GM19193 (cell line): ENCODE measurements around the gene UPK1A.

Experiments used
- POLR2A ChIP-seq: IDR thresholded peaks from 4 replicates; pipeline ENCODE4 v1.6.1; 2011; ENCODE audit not compliant: insufficient read depth, insufficient read length; ENCODE audit errors: extremely low read depth

Gene UPK1A

DNA sequence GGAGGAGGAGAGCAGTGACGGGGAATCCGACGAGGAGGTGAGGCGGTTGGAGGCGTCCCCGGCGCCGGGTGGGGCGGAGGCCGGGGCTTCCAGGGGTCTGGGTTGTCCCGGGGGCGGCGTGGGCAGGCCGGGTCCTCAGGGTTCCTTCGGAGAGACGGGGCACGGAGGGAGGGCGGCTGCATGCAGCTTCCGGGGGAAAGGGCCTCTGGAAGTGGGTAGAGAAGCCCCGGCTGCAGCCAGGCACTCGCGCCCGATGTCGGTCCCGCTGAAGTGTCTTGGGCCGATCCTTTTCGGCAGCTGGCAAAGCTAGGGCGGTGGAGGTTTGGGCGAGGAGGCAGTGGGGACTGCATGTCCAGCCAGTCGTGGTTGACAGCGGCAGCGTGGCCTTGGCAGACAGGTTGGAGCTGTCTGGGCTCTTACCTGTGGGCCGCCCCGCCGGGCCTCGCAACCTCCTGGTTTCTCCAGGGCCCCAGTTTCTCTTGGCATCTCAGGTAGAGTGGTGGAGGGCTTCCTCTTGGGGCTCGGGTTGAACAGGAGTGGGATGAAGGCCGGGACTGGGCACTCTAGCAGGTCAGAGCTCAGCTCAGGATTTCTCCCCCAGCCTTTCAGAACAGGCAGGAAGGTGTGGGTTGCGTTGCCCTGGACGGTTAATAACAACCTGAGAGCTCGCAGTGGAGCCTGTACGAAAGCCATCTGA is 52.2 kb downstream of the UPK1A start:
- peak; percentile 57 for TF ChIP-seq POLR2A

DNA sequence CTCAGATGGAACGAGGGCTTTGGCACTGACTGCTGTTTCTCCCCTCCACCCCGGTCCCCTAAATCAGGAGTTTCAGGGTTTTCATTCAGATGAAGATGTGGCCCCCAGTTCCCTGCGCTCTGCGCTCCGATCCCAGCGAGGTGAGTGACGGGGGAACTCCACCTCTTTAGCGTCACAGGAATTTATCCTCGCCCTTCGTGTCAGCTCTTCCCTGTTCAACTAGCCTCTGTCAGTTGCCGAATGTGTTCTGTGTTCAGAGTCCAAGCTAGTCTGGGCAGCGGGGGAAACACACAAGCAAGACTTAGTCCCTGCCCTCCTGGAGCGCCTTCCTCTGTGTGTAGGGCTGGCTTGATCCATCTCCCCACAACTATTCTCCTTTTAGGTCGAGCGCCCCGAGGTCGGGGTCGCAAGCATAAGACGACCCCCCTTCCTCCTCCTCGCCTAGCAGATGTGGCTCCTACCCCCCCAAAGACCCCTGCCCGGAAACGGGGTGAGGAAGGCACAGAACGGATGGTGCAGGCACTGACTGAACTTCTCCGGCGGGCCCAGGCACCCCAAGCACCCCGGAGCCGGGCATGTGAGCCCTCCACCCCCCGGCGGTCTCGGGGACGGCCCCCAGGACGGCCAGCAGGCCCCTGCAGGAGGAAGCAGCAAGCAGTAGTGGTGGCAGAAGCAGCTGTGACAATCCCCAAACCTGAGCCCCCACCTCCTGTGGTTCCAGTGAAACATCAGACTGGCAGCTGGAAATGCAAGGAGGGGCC is 53.3 kb downstream of the UPK1A start:
- TF ChIP-seq POLR2A, result no peak

DNA sequence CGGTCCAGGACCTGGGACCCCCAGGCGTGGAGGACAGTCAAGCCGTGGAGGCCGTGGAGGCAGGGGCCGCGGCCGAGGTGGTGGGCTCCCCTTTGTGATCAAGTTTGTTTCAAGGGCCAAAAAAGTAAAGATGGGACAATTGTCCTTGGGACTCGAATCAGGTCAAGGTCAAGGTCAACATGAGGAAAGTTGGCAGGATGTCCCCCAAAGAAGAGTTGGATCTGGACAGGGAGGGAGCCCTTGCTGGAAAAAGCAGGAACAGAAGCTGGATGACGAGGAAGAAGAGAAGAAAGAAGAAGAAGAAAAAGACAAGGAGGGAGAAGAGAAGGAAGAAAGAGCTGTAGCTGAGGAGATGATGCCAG is 53.8 kb downstream of the UPK1A start:
- no peak for TF ChIP-seq POLR2A

DNA sequence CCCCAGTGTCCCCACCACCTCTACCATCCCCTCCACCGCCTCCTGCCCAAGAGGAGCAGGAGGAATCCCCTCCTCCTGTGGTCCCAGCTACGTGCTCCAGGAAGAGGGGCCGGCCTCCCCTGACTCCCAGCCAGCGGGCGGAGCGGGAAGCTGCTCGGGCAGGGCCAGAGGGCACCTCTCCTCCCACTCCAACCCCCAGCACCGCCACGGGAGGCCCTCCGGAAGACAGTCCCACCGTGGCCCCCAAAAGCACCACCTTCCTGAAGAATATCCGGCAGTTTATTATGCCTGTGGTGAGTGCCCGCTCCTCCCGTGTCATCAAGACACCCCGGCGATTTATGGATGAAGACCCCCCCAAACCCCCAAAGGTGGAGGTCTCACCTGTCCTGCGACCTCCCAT is 54.3 kb downstream of the UPK1A start:
- peak; percentile 21 for TF ChIP-seq POLR2A

DNA sequence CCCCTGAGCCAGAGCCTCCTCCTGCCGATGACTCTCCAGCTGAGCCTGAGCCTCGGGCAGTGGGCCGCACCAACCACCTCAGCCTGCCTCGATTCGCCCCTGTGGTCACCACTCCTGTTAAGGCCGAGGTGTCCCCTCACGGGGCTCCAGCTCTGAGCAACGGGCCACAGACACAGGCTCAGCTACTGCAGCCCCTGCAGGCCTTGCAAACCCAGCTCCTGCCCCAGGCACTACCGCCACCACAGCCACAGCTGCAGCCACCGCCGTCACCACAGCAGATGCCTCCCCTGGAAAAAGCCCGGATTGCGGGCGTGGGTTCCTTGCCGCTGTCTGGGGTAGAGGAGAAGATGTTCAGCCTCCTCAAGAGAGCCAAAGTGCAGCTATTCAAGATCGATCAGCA is 55.1 kb downstream of the UPK1A start:
- TF ChIP-seq POLR2A, result peak; percentile 28

DNA sequence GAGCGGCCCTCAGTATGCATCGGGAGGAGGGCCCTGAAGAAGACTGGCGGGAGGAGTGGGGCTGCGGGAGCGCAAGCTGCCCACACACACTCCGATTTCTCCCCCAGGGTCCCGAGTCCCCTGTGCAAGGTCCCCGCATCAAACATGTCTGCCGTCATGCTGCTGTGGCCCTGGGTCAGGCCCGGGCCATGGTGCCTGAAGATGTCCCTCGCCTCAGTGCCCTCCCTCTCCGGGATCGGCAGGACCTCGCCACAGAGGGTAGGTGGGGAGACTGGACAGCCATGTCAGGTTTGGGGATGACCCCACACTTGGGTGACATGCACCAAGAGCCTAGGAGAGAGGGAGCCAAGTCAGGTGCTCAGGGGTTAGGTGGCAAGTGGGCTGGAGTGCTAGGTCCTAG is 56.1 kb downstream of the UPK1A start:
- no peak for TF ChIP-seq POLR2A

DNA sequence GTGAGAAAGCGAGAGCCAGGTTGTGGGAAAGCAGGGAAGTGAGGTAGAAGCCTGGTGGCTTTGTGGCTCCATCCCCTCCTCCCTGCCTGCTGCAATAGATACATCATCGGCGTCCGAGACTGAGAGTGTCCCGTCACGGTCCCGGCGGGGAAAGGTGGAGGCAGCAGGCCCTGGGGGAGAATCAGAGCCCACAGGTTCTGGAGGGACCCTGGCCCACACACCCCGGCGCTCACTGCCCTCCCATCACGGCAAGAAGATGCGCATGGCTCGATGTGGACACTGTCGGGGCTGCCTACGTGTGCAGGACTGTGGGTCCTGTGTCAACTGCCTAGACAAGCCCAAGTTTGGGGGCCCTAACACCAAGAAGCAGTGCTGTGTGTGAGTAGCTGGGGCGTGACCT is 56.6 kb downstream of the UPK1A start:
- peak; percentile 16 for TF ChIP-seq POLR2A

DNA sequence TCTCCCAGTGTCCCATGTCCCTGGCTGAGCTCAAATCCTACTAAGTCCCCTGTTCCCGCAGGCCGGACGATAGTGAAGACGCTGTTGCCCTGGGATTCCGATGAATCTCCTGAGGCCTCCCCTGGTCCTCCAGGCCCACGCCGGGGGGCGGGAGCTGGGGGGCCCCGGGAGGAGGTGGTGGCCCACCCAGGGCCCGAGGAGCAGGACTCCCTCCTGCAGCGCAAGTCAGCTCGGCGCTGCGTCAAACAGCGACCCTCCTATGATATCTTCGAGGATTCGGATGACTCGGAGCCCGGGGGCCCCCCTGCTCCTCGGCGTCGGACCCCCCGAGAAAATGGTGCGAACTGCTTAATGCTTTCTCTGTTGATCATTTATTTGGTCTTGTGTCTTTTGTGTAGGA is 57.4 kb downstream of the UPK1A start:
- no peak for TF ChIP-seq POLR2A

DNA sequence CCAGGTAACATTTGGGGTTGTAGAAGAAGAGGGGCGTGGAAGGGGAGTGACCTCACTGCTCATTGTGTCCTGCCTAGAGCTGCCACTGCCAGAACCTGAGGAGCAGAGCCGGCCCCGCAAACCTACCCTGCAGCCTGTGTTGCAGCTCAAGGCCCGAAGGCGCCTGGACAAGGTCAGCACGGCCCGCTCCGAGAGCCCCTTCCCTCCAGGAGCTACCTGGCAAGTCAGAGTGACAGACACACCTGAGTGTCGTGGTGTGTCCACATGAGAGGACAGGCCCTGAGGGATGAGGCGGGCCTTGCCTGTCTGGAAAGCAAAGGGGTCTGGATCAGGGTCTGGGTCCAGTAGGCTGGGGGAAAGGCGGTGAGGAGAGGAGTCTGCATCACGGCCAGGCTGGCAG is 58.2 kb downstream of the UPK1A start:
- TF ChIP-seq POLR2A, result no peak

DNA sequence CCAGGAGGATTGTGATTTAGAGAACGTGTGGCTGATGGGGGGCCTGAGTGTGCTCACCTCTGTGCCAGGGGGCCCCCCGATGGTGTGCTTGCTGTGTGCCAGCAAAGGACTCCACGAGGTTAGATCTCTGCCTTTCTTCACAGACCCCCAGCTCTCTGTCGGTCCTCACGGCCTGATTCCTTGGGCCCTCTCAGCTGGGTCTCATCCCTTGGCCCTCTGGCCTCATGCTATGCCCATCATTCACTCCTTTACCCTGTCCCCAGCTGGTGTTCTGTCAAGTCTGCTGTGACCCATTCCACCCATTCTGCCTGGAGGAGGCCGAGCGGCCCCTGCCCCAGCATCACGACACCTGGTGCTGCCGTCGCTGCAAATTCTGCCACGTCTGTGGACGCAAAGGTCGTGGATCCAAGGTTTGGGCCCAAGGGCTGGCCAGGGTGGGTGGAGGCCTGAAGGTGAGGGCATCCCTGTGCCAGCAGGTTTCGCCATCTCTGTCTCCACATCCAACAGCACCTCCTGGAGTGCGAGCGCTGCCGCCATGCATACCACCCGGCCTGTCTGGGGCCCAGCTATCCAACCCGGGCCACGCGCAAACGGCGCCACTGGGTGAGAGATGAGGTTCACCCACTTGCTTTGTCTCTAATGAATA is 59.0 kb downstream of the UPK1A start:
- no peak for TF ChIP-seq POLR2A

DNA sequence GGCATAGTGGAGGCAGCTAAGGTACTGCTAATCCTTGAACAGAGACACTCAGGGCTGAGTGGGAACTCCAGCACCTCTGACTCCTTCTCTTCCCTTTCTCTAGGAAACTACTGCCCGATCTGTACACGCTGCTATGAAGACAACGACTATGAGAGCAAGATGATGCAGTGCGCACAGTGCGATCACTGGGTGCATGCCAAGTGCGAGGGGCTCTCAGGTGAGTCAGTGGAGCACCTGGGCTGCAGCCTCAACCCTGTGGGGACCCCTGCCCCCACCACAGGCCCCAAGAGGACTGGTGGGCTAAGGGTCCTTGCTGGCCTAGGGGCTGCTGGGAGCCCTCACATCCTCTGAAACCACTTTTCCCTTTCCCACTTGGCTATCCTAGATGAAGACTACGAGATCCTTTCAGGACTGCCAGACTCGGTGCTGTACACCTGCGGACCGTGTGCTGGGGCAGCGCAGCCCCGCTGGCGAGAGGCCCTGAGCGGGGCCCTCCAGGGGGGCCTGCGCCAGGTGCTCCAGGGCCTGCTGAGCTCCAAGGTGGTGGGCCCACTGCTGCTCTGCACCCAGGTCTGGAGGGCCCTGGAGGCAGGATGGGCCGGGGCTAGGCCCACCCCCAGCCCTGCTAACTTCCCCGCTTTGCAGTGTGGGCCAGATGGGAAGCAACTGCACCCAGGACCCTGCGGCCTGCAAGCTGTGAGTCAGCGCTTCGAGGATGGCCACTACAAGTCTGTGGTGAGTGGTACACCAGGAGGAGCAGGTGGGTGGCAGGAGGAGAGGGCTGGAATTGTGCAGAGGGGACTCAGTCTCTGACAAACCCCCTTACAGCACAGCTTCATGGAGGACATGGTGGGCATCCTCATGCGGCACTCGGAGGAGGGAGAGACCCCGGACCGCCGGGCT is 61.0 kb downstream of the UPK1A start:
- no peak for TF ChIP-seq POLR2A
